HG02852 (cell line): Measurements from ENCODE around the gene PALLD.
"Not testable (repeated sequence)": the region's sequence is repeated elsewhere in the genome, so short reads cannot be mapped to it uniquely, and the experiment has no call there.

Source experiments
- ATAC-seq: cut with Tn5 transposase; IDR thresholded peaks from one replicate; pipeline ENCODE4 v1.9.1; 2021; ENCODE audit warnings: mild to moderate bottlenecking, moderate library complexity; ENCODE audit not compliant: unreplicated experiment

The PALLD gene

GRCh38 chr4:168496834-168497233 lies at the start of gene PALLD:
PALLD (plus strand) TSS chr4:168497052.
- ATAC-seq: no peak

- not testable (repeated sequence) for ATAC-seq
Measured at GRCh38 chr4:168449063-168449462, 47.8 kb upstream of the PALLD start.

- ATAC-seq: no peak
Measured at GRCh38 chr4:168449719-168450452, 47.0 kb upstream of the PALLD start.

- peak; percentile 24 for ATAC-seq
Measured at GRCh38 chr4:168451331-168451730, 45.5 kb upstream of the PALLD start.

GRCh38 chr4:168451744-168452390 lies 45.0 kb upstream of the PALLD start:
- peak; percentile 86 for ATAC-seq

GRCh38 chr4:168453146-168453545 lies 43.7 kb upstream of the PALLD start:
- no peak for ATAC-seq

- not testable (repeated sequence) for ATAC-seq
Measured at GRCh38 chr4:168458256-168458655, 38.6 kb upstream of the PALLD start.

GRCh38 chr4:168461821-168462220 lies 35.0 kb upstream of the PALLD start:
- ATAC-seq: no peak

- no peak for ATAC-seq
Measured at GRCh38 chr4:168472920-168473319, 23.9 kb upstream of the PALLD start.

GRCh38 chr4:168474660-168475320 lies 22.1 kb upstream of the PALLD start:
- ATAC-seq: no peak

GRCh38 chr4:168475745-168476144 lies 21.1 kb upstream of the PALLD start:
- ATAC-seq: no peak

- no peak for ATAC-seq
Measured at GRCh38 chr4:168478868-168479267, 18.0 kb upstream of the PALLD start.

GRCh38 chr4:168480931-168481611 lies 15.8 kb upstream of the PALLD start:
- ATAC-seq: peak; percentile 33

GRCh38 chr4:168483811-168484210 lies 13.0 kb upstream of the PALLD start:
- ATAC-seq: no peak

- ATAC-seq: no peak
Measured at GRCh38 chr4:168484626-168485025, 12.2 kb upstream of the PALLD start.

GRCh38 chr4:168485156-168485910 lies 11.5 kb upstream of the PALLD start:
- no peak for ATAC-seq

- no peak for ATAC-seq
Measured at GRCh38 chr4:168486912-168487281, 10.0 kb upstream of the PALLD start.

GRCh38 chr4:168487282-168488035 lies 9.4 kb upstream of the PALLD start:
- no peak for ATAC-seq

- no peak for ATAC-seq
Measured at GRCh38 chr4:168488869-168489274, 8.0 kb upstream of the PALLD start.

GRCh38 chr4:168489616-168490015 lies 7.2 kb upstream of the PALLD start:
- ATAC-seq: no peak
